LNCAP (cell line): Measurements from ENCODE around the gene DEFB125.

ENCODE experiments used
- TF ChIP-seq, protein P1 (sequence below): fragments of 450-650 bp; IDR thresholded peaks from 2 replicates; pipeline ENCODE4 v1.5.1; 2017; ENCODE audit warnings: mild to moderate bottlenecking

The DEFB125 gene

DNA sequence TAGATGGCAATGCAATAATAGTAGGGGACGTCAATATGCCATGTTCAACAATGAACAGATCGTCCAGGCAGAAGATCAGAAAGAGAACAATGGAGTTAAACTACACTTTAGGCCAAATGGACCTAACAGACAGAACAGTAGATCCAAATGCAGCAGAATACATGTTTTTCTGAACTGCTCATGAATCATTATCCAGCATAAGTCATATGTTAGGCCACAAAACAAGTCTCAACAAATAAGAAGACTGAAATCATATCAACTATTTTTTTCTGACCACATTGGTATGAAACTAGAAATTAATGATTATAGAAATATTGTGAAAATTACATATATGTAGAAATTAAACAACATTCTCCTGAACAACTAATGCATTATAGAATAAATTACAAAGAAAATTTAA lies 10.2 kb upstream of the DEFB125 start:
- TF ChIP-seq, protein P1, sequence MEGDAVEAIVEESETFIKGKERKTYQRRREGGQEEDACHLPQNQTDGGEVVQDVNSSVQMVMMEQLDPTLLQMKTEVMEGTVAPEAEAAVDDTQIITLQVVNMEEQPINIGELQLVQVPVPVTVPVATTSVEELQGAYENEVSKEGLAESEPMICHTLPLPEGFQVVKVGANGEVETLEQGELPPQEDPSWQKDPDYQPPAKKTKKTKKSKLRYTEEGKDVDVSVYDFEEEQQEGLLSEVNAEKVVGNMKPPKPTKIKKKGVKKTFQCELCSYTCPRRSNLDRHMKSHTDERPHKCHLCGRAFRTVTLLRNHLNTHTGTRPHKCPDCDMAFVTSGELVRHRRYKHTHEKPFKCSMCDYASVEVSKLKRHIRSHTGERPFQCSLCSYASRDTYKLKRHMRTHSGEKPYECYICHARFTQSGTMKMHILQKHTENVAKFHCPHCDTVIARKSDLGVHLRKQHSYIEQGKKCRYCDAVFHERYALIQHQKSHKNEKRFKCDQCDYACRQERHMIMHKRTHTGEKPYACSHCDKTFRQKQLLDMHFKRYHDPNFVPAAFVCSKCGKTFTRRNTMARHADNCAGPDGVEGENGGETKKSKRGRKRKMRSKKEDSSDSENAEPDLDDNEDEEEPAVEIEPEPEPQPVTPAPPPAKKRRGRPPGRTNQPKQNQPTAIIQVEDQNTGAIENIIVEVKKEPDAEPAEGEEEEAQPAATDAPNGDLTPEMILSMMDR: no peak

DNA sequence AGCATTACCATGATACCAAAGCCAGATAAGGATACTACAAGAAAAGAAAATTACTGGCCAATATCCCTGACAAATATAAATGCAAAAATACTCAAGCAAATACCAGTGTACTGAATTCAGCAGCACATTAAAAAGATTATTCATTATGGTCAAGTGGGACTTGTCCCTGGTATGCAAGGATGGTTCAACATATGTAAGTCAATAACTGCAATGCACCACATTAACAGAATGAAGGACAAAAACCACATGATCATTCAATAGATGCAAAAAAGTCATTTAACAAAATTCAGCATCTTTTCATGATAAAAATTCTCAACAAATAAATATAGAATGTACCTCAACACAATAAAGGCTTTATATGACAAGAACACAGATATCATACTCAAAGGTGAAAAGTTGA lies 9.1 kb upstream of the DEFB125 start:
- TF ChIP-seq, protein P1: no peak

GRCh38 chr20:79565-79964 lies 7.9 kb upstream of the DEFB125 start:
- TF ChIP-seq, protein P1: no peak

DNA sequence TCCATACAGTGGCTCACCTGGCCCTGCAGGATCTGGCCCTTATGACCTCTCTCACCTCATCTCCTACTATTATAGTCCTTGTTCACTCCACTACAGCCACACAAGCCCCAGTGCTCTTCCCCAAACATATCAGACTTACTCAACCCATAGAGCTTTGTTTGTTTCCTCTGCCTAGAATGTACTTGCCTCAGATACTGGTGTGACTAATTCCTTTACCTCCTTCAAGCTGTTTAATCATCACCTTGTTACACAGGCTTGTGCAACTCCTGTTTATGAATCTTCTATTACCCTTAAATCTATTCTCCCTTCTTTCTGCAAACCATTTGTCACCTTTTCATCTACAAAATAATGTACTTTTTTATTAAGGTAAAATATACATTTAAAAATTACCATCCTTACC lies 3.2 kb downstream of the DEFB125 start:
- TF ChIP-seq, protein P1: no peak

- TF ChIP-seq, protein P1: no peak
Observed at GRCh38 chr20:93641-94040, 6.2 kb downstream of the DEFB125 start.

DNA sequence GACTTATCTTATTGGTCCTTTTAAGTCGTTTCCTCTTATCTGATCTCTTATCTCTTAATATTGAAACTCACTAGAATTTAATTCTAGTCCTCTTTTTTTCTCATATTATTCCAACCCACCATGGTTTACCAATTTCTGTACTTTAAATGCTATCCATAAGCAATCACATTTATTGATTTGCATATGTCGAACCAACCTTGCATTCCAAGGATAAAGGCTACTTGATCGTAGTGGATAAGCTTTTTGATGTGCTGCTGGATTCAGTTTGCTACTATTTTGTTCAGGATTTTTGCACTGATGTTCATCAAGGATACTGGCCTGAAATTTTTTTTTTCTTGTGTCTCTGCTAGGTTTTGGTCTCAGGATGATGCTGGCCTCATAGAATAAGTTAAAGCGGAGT lies 7.7 kb downstream of the DEFB125 start:
- TF ChIP-seq, protein P1: no peak

GRCh38 chr20:101975-102374 lies 14.5 kb downstream of the DEFB125 start:
- TF ChIP-seq, protein P1: no peak

DNA sequence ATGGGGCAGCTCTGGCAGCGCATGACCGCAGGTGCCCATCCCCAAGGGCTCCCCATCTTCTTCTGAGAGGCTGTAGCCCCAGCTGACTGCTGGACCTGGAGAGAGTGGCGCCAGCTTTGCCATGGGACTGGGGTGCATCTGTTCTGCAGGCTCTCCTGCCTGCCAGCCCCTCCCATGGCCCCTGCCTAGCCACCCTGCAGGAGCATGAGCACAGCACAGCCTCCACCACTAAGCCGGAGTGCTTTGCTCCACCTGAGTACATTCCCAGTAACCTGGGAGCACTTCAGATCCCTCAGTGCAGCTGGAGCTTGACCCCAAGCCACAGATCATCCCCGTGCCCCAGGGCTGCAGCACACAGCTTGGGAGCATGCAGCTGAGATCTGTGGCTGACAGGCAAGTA lies 16.0 kb downstream of the DEFB125 start:
- TF ChIP-seq, protein P1: no peak
